GM18873 (cell line): ENCODE measurements around the gene RAMACL.

Experiments
- ATAC-seq: cut with Tn5 transposase; IDR thresholded peaks from one replicate; pipeline ENCODE4 v1.9.1; 2021; ENCODE audit warnings: mild to moderate bottlenecking, moderate library complexity, moderate number of reproducible peaks; ENCODE audit not compliant: unreplicated experiment, low FRiP score

RAMACL gene

GRCh38 chr6:166581091-166581511 lies 5.4 kb downstream of the RAMACL start:
- no peak for ATAC-seq

GRCh38 chr6:166580076-166581050 lies 6.1 kb downstream of the RAMACL start:
- ATAC-seq = no peak

- ATAC-seq = no peak
Measured at GRCh38 chr6:166579237-166579850, 7.1 kb downstream of the RAMACL start.

- no peak for ATAC-seq
Measured at GRCh38 chr6:166578536-166579236, 7.8 kb downstream of the RAMACL start.

- ATAC-seq = no peak
Measured at GRCh38 chr6:166575205-166575604, 11.3 kb downstream of the RAMACL start.

GRCh38 chr6:166573511-166574216 lies 12.8 kb downstream of the RAMACL start:
- ATAC-seq = no peak

- no peak for ATAC-seq
Measured at GRCh38 chr6:166572370-166573261, 13.9 kb downstream of the RAMACL start.

GRCh38 chr6:166570929-166571713 lies 15.4 kb downstream of the RAMACL start:
- ATAC-seq = no peak

GRCh38 chr6:166569206-166569605 lies 17.3 kb downstream of the RAMACL start:
- ATAC-seq = no peak

GRCh38 chr6:166567813-166568212 lies 18.7 kb downstream of the RAMACL start:
- no peak for ATAC-seq

- ATAC-seq = no peak
Measured at GRCh38 chr6:166567107-166567506, 19.4 kb downstream of the RAMACL start.

GRCh38 chr6:166566026-166567011 lies 20.2 kb downstream of the RAMACL start:
- no peak for ATAC-seq

- no peak for ATAC-seq
Measured at GRCh38 chr6:166565084-166565967, 21.2 kb downstream of the RAMACL start.

GRCh38 chr6:166563805-166564204 lies 22.7 kb downstream of the RAMACL start:
- ATAC-seq = no peak

GRCh38 chr6:166563200-166563599 lies 23.3 kb downstream of the RAMACL start:
- no peak for ATAC-seq

- ATAC-seq = no peak
Measured at GRCh38 chr6:166562726-166563125, 23.8 kb downstream of the RAMACL start.
